Kidney (tissue), 14 donors: ENCODE measurements around the gene MACROD2. TPM values are rescaled to one million over a fixed set of nuclear protein-coding genes. Genes with fewer than 3 reads are reported as not detected.
"Not testable (repeated sequence)": the region's sequence is repeated elsewhere in the genome, so short reads cannot be mapped to it uniquely, and the experiment has no call there.

Experiments used
- DNase-seq, 5 donors: peaks; one replicate each; pipeline ENCODE4 v3.0.0-alpha.2; 2013 to 2020
- FAIRE-seq: peaks from 2 replicates; lab custom pipeline; 2012; peaks lifted over from hg19 to GRCh38; lab: Jason Lieb, UNC
- H3K27ac ChIP-seq, 2 donors: one replicate each; pipeline ENCODE4 v1.7.0; 2013; ENCODE audit warnings: low read depth in 2 of 2, low read length in 2 of 2, inconsistent platforms in 1 of 2
- H3K27me3 ChIP-seq: one replicate; pipeline ENCODE4 v1.7.1; 2013; ENCODE audit warnings: low read length, inconsistent platforms; ENCODE audit not compliant: control insufficient read depth, insufficient read depth
- H3K36me3 ChIP-seq, 3 donors: one replicate each; pipeline versions ENCODE4 v1.7.0 to v1.7.1; 2013; ENCODE audit warnings: low read length in 3 of 3, control low read depth in 1 of 3, inconsistent platforms in 1 of 3; ENCODE audit not compliant: insufficient read depth in 3 of 3, control insufficient read depth in 2 of 3
- H3K4me1 ChIP-seq, 3 donors: one replicate each; pipeline versions ENCODE4 v1.7.0 to v1.7.1; 2013; ENCODE audit warnings: low read length in 3 of 3, inconsistent platforms in 1 of 3, low read depth in 1 of 3; ENCODE audit not compliant: control insufficient read depth in 2 of 3, insufficient read depth in 2 of 3
- H3K4me3 ChIP-seq, 3 donors: one replicate each; pipeline versions ENCODE4 v1.7.0 to v1.8.1; 2013; ENCODE audit warnings: low read length in 3 of 3, control low read depth in 1 of 3, inconsistent platforms in 1 of 3
- H3K9ac ChIP-seq, 3 donors: one replicate each; pipeline versions ENCODE4 v1.7.0 to v1.7.1; 2013; ENCODE audit warnings: low read length in 3 of 3, control low read depth in 1 of 3, inconsistent platforms in 1 of 3
- H3K9me3 ChIP-seq, 3 donors: one replicate each; pipeline versions ENCODE4 v1.7.0 to v1.7.1; 2013; ENCODE audit warnings: low read length in 3 of 3, control low read depth in 1 of 3, inconsistent platforms in 1 of 3; ENCODE audit not compliant: control insufficient read depth in 2 of 3, insufficient read depth in 1 of 3
- intact Hi-C: fragments of 100-400 bp; cut with DNase I; formaldehyde crosslinking; loops from one replicate; pipeline ENCODE4 v1.11.1; 2022
- polyA plus RNA-seq: library from polyadenylated mRNA; stranded (reverse); fragments of 350-450 nt; fragmentation: Illumina TruSeq; extraction: RNeasy Lipid Tissue Mini Kit (QIAGEN cat#74804); gene quantifications from one replicate; pipeline ENCODE4 v1.2.3, GENCODE V29; 2014; ENCODE audit warnings: low read depth, low replicate concordance; ENCODE audit not compliant: insufficient read depth
- total RNA-seq: library from RNA; stranded (reverse); fragmentation: NEBNext Ultra II Directional; extraction: Animal tissue kit (Norgen Biotek cat#: 25700); gene quantifications from one replicate; pipeline ENCODE4 v1.2.1, GENCODE V29; 2021
- TF ChIP-seq, protein P1 (sequence below): IDR thresholded peaks from 3 replicates; pipeline ENCODE4 v1.5.1; 2012; ENCODE audit warnings: mild to moderate bottlenecking, moderate library complexity, borderline replicate concordance; ENCODE audit not compliant: insufficient read depth; ENCODE audit errors: extremely low read depth
- donor health status: control.
- donor health status: control.
- donor health status: control.
- donor health status: control.
- donor health status: control.
- donor health status: DM: yes; HTN: yes; CAD: no.
- donor health status: Normal renal cell carcinoma (clear cell type).

Gene MACROD2
- total and polyA plus RNA-seq, 2 donors from 2014 or later, result 3.0 to 10.0 TPM

DNA sequence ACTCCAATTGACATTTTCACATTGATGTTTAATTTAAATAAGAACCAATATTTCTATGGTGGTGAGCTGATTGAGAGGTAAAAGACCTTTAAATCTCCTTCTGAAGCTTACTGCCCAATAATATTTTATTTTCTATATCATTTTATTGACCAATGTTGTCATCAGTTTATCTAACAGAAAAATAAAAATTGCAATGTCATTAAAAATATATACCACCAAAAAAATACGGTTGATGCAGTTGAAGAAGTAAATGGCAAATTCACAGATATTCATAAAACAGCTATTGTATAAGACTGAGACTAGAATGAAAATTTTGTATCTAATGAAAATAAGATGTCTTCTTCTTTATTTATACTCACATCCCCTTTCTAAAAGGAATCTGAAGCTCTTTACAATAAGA, 1375.1 kb downstream of the MACROD2 start:
- TF ChIP-seq, protein P1, sequence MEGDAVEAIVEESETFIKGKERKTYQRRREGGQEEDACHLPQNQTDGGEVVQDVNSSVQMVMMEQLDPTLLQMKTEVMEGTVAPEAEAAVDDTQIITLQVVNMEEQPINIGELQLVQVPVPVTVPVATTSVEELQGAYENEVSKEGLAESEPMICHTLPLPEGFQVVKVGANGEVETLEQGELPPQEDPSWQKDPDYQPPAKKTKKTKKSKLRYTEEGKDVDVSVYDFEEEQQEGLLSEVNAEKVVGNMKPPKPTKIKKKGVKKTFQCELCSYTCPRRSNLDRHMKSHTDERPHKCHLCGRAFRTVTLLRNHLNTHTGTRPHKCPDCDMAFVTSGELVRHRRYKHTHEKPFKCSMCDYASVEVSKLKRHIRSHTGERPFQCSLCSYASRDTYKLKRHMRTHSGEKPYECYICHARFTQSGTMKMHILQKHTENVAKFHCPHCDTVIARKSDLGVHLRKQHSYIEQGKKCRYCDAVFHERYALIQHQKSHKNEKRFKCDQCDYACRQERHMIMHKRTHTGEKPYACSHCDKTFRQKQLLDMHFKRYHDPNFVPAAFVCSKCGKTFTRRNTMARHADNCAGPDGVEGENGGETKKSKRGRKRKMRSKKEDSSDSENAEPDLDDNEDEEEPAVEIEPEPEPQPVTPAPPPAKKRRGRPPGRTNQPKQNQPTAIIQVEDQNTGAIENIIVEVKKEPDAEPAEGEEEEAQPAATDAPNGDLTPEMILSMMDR, result no peak
- Histone ChIP-seq H3K9ac (no peak overlapping the region), H3K9me3 (no peaks in the 10 kb centered on the region), H3K36me3 (no peaks in the 10 kb centered on the region), H3K27me3 (no peaks in the 10 kb centered on the region), H3K27ac (no peak overlapping the region), H3K4me1 (no peaks in the 10 kb centered on the region), H3K4me3 (no peak overlapping the region)
- DNase-seq, result no peak
- intact Hi-C loops, result no loop called here
- FAIRE-seq, result no peak

DNA sequence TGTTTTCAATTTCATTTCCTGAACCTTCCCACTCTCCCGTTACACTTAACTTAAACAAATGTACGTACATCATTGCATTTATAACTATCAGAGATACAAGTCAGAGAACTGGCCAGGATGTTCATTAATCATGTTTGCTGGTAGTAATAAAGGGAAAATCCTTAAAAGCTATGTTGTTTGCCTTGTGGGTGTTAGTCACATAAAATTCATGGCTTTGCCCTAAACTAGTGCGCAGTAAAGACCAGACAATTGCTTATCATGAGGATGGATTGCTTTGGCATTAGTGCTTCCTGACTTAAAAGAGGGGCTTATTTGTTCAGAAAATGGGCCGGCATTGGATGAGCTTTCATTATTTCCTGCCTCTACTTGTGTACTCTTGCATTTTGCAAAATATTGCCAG, 1379.4 kb downstream of the MACROD2 start:
- H3K9me3 ChIP-seq, result no peaks in the 10 kb centered on the region
- H3K4me3 ChIP-seq, result no peak overlapping the region
- H3K36me3 ChIP-seq, result no peaks in the 10 kb centered on the region
- intact Hi-C loops, result no loop called here
- DNase-seq, result no peak
- no peak overlapping the region for H3K9ac ChIP-seq
- no peak for FAIRE-seq
- no peaks in the 10 kb centered on the region for H3K27me3 ChIP-seq
- TF ChIP-seq, protein P1, result no peak
- H3K4me1 ChIP-seq, result no peaks in the 10 kb centered on the region
- H3K27ac ChIP-seq, result no peak overlapping the region

DNA sequence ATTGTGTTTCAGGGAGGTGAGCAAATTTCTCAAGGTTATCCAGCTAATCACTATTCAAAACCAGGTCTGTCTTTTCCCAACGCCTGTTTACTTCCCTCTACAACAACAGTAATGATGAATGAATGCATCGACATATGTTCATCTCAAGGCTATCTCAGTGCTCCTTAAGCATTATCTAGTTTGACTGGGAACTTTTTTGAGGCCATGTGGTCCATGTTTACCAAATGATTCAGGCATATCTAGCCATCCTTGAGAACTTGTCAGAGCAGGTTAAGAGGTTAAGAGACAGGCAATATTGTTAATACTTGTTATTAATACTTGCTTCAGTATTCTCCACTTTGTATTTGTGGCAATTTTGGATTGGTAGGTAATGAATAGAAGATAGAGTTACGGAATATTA, 1380.5 kb downstream of the MACROD2 start:
- no peaks in the 10 kb centered on the region for H3K36me3 ChIP-seq
- no peaks in the 10 kb centered on the region for H3K27me3 ChIP-seq
- H3K4me3 ChIP-seq, result no peak overlapping the region
- FAIRE-seq (no peak), DNase-seq (no peak)
- H3K4me1 ChIP-seq, result no peaks in the 10 kb centered on the region
- H3K9me3 ChIP-seq, result no peaks in the 10 kb centered on the region
- no peak overlapping the region for H3K27ac ChIP-seq
- TF ChIP-seq, protein P1, result no peak
- intact Hi-C loops, result no loop called here
- H3K9ac ChIP-seq, result no peak overlapping the region

DNA sequence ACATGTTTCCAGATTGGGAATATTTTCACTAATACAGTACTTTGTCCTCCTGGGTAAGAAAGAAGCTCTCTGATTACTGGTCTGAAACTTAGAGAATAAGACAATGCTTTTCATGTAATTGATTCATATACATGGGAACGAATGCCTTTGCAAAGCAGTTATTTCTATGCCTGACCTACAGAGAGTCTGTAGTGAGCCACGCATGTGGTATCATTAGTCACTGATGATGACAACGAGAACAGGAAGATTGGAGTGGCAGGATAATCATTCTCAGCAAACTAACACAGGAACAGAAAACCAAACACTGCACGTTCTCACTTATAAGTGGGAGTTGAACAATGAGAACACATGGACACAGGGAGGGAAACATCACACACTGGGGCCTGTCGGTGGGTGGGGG, 1382.3 kb downstream of the MACROD2 start:
- H3K4me1 ChIP-seq, H3K9me3 ChIP-seq, H3K27me3 ChIP-seq, H3K27ac ChIP-seq, FAIRE-seq, H3K36me3 ChIP-seq, H3K9ac ChIP-seq, intact Hi-C loops, H3K4me3 ChIP-seq, DNase-seq: not testable (repeated sequence)
